Measurements from ENCODE around the gene FCAR.
"Not testable (repeated sequence)": the region's sequence is repeated elsewhere in the genome, so short reads cannot be mapped to it uniquely, and the experiment has no call there.

FCAR gene

GRCh38 chr19:54916822-54917221 is 42.8 kb downstream of the FCAR start:
- no CpG with 5 or more reads among the region's 11 CpGs for WGBS, 2 donors (ENCODE audit: extremely low coverage in 2 of 2, insufficient read length in 2 of 2, insufficient replicate concordance in 1 of 2)
- no peak overlapping the region for H3K4me2 ChIP-seq (ENCODE audit: insufficient read depth, low read length, poor library complexity, severe bottlenecking)
- H4K8ac ChIP-seq (ENCODE audit: low read depth, low read length) = no peak overlapping the region

DNA sequence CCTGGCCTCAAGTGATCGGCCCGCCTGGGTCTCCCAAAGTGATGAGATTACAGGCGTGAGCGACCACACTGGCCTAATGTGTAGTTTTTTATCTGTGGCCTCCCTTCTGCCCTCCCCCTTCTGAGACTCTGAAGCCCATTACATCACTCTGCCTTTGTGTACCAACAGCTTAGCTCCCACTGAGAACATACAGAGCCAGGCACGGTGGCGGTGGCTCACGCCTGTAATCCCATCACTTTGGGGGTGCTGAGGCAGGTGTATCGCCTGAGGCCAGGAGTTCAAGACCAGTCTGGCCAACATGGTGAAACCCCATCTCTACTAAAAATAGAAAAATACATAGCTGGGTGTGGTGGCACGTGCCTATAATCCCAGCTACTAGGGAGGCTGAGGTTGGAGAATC is 44.5 kb downstream of the FCAR start:
- no peak overlapping the region for H3K4me3 ChIP-seq (ENCODE audit: low read length in 2 of 2)
- no peaks in the 10 kb centered on the region for H3K79me1 ChIP-seq (ENCODE audit: low read depth, low read length)
- H3K9ac ChIP-seq (ENCODE audit: low read depth, low read length, poor library complexity) = no peak overlapping the region
- no peaks in the 10 kb centered on the region for H3K36me3 ChIP-seq (replicated peaks in 1 of 2; ENCODE audit: control insufficient read depth in 2 of 2, insufficient read depth in 2 of 2, low read length in 2 of 2)
- peak overlapping the region; percentile 67 for H3K23ac ChIP-seq (ENCODE audit: low read depth, low read length, poor library complexity)
- H3K4me2 ChIP-seq (ENCODE audit: insufficient read depth, low read length, poor library complexity, severe bottlenecking) = no peak overlapping the region
- H2AK5ac ChIP-seq (ENCODE audit: low read depth, low read length) = no peak overlapping the region
- H3K9me3 ChIP-seq (replicated peaks in 1 of 2; ENCODE audit: control insufficient read depth in 2 of 2, insufficient read depth in 1 of 2, low read depth in 1 of 2, low read length in 2 of 2) = no peaks in the 10 kb centered on the region
- H3K14ac ChIP-seq (ENCODE audit: low read length) = no peak overlapping the region
- H3K18ac ChIP-seq (ENCODE audit: low read length) = no peak overlapping the region
- H3K27ac ChIP-seq (replicated peaks; ENCODE audit: low read length) = no peak overlapping the region
- H3K27me3 ChIP-seq (ENCODE audit: control insufficient read depth in 3 of 3, insufficient read depth in 3 of 3, low read depth in 1 of 3, low read length in 3 of 3) = no peaks in the 10 kb centered on the region
- H3K4me1 ChIP-seq (ENCODE audit: control insufficient read depth in 2 of 2, insufficient read depth in 1 of 2, low read depth in 1 of 2, low read length in 2 of 2) = peaks cover 0 to 2% of the 10 kb centered on the region in 2 donors
- H2BK120ac ChIP-seq (ENCODE audit: low read depth, low read length) = no peak overlapping the region
- H2BK12ac ChIP-seq (ENCODE audit: low read length) = no peak overlapping the region
- no peak overlapping the region for H2BK15ac ChIP-seq (ENCODE audit: low read length)
- no CpG with 5 or more reads among the region's 9 CpGs for WGBS, 2 donors (ENCODE audit: extremely low coverage in 2 of 2, insufficient read length in 2 of 2, insufficient replicate concordance in 1 of 2)
- no peak overlapping the region for H4K91ac ChIP-seq (ENCODE audit: low read depth, low read length, poor library complexity)
- H3K4ac ChIP-seq (ENCODE audit: low read length) = no peak overlapping the region
- no peak overlapping the region for H2AFZ ChIP-seq (ENCODE audit: low read length)
- H2BK5ac ChIP-seq (ENCODE audit: low read length) = no peak overlapping the region
- DNase-seq (ENCODE audit: low spot score) = no peak
- H4K8ac ChIP-seq (ENCODE audit: low read depth, low read length) = no peak overlapping the region

More at GRCh38 chr19:54916822-54917221, 42.8 kb downstream of the FCAR start:
- Histone ChIP-seq H3K27ac (replicated peaks; ENCODE audit: low read length) (no peak overlapping the region), H2AFZ (ENCODE audit: low read length) (no peak overlapping the region), H2AK5ac (ENCODE audit: low read depth, low read length) (no peak overlapping the region), H3K9ac (ENCODE audit: low read depth, low read length, poor library complexity) (no peak overlapping the region), H4K91ac (ENCODE audit: low read depth, low read length, poor library complexity) (no peak overlapping the region), H2BK120ac (ENCODE audit: low read depth, low read length) (no peak overlapping the region), H3K4me1 (ENCODE audit: control insufficient read depth in 2 of 2, insufficient read depth in 1 of 2, low read depth in 1 of 2, low read length in 2 of 2) (no peaks in the 10 kb centered on the region), H3K9me3 (replicated peaks in 1 of 2; ENCODE audit: control insufficient read depth in 2 of 2, insufficient read depth in 1 of 2, low read depth in 1 of 2, low read length in 2 of 2) (no peaks in the 10 kb centered on the region), H3K36me3 (replicated peaks in 1 of 2; ENCODE audit: control insufficient read depth in 2 of 2, insufficient read depth in 2 of 2, low read length in 2 of 2) (no peaks in the 10 kb centered on the region), H3K27me3 (ENCODE audit: control insufficient read depth in 3 of 3, insufficient read depth in 3 of 3, low read depth in 1 of 3, low read length in 3 of 3) (no peaks in the 10 kb centered on the region), H3K4me3 (ENCODE audit: low read length in 2 of 2) (no peak overlapping the region), H3K23ac (ENCODE audit: low read depth, low read length, poor library complexity) (no peak overlapping the region), H2BK15ac (ENCODE audit: low read length) (no peak overlapping the region), H3K14ac (ENCODE audit: low read length) (no peak overlapping the region), H2BK12ac (ENCODE audit: low read length) (no peak overlapping the region), H3K4ac (ENCODE audit: low read length) (no peak overlapping the region), H3K79me1 (ENCODE audit: low read depth, low read length) (no peaks in the 10 kb centered on the region), H3K18ac (ENCODE audit: low read length) (no peak overlapping the region), H2BK5ac (ENCODE audit: low read length) (no peak overlapping the region)
- no peak for DNase-seq (ENCODE audit: low spot score)

GRCh38 chr19:54919646-54920563 is 45.9 kb downstream of the FCAR start:
- H3K9ac ChIP-seq (ENCODE audit: low read depth, low read length, poor library complexity); H3K4me1 ChIP-seq (ENCODE audit: control insufficient read depth in 2 of 2, insufficient read depth in 1 of 2, low read depth in 1 of 2, low read length in 2 of 2); H2BK5ac ChIP-seq (ENCODE audit: low read length); H3K79me1 ChIP-seq (ENCODE audit: low read depth, low read length); H2BK120ac ChIP-seq (ENCODE audit: low read depth, low read length); H3K4me2 ChIP-seq (ENCODE audit: insufficient read depth, low read length, poor library complexity, severe bottlenecking); H3K23ac ChIP-seq (ENCODE audit: low read depth, low read length, poor library complexity); H4K91ac ChIP-seq (ENCODE audit: low read depth, low read length, poor library complexity); H3K36me3 ChIP-seq (replicated peaks in 1 of 2; ENCODE audit: control insufficient read depth in 2 of 2, insufficient read depth in 2 of 2, low read length in 2 of 2); H2BK15ac ChIP-seq (ENCODE audit: low read length); H3K27me3 ChIP-seq (ENCODE audit: control insufficient read depth in 3 of 3, insufficient read depth in 3 of 3, low read depth in 1 of 3, low read length in 3 of 3); H4K8ac ChIP-seq (ENCODE audit: low read depth, low read length); H3K4ac ChIP-seq (ENCODE audit: low read length); H3K9me3 ChIP-seq (replicated peaks in 1 of 2; ENCODE audit: control insufficient read depth in 2 of 2, insufficient read depth in 1 of 2, low read depth in 1 of 2, low read length in 2 of 2); H3K18ac ChIP-seq (ENCODE audit: low read length); H3K14ac ChIP-seq (ENCODE audit: low read length); H2AFZ ChIP-seq (ENCODE audit: low read length); H2BK12ac ChIP-seq (ENCODE audit: low read length); H3K27ac ChIP-seq (replicated peaks; ENCODE audit: low read length); H2AK5ac ChIP-seq (ENCODE audit: low read depth, low read length): not testable (repeated sequence)
- peak overlapping the region in 1 of 2 donors; percentile 22 for H3K4me3 ChIP-seq (ENCODE audit: low read length in 2 of 2)
- DNase-seq (ENCODE audit: low spot score) = peak; percentile 6
- no CpG with 5 or more reads among the region's 24 CpGs for WGBS, 2 donors (ENCODE audit: extremely low coverage in 2 of 2, insufficient read length in 2 of 2, insufficient replicate concordance in 1 of 2)

GRCh38 chr19:54921082-54921481 is 47.0 kb downstream of the FCAR start:
- no peak overlapping the region for H2BK120ac ChIP-seq (ENCODE audit: low read depth, low read length)
- H3K9ac ChIP-seq (ENCODE audit: low read depth, low read length, poor library complexity) = no peak overlapping the region
- no peaks in the 10 kb centered on the region for H3K9me3 ChIP-seq (replicated peaks in 1 of 2; ENCODE audit: control insufficient read depth in 2 of 2, insufficient read depth in 1 of 2, low read depth in 1 of 2, low read length in 2 of 2)
- H3K14ac ChIP-seq (ENCODE audit: low read length) = no peak overlapping the region
- WGBS, 2 donors (ENCODE audit: extremely low coverage in 2 of 2, insufficient read length in 2 of 2, insufficient replicate concordance in 1 of 2) = no CpG with 5 or more reads among the region's 7 CpGs
- H4K8ac ChIP-seq (ENCODE audit: low read depth, low read length) = no peak overlapping the region
- no peak overlapping the region for H2BK12ac ChIP-seq (ENCODE audit: low read length)
- DNase-seq (ENCODE audit: low spot score) = no peak
- no peaks in the 10 kb centered on the region for H3K27me3 ChIP-seq (ENCODE audit: control insufficient read depth in 3 of 3, insufficient read depth in 3 of 3, low read depth in 1 of 3, low read length in 3 of 3)
- no peak overlapping the region for H3K4me3 ChIP-seq (ENCODE audit: low read length in 2 of 2)
- H2BK15ac ChIP-seq (ENCODE audit: low read length) = no peak overlapping the region
- H3K18ac ChIP-seq (ENCODE audit: low read length) = no peak overlapping the region
- no peak overlapping the region for H2AK5ac ChIP-seq (ENCODE audit: low read depth, low read length)
- peaks cover 0 to 3% of the 10 kb centered on the region in 2 donors for H3K4me1 ChIP-seq (ENCODE audit: control insufficient read depth in 2 of 2, insufficient read depth in 1 of 2, low read depth in 1 of 2, low read length in 2 of 2)
- no peak overlapping the region for H3K23ac ChIP-seq (ENCODE audit: low read depth, low read length, poor library complexity)
- no peak overlapping the region for H2AFZ ChIP-seq (ENCODE audit: low read length)
- no peak overlapping the region for H2BK5ac ChIP-seq (ENCODE audit: low read length)
- H4K91ac ChIP-seq (ENCODE audit: low read depth, low read length, poor library complexity) = no peak overlapping the region
- no peaks in the 10 kb centered on the region for H3K79me1 ChIP-seq (ENCODE audit: low read depth, low read length)
- no peak overlapping the region for H3K27ac ChIP-seq (replicated peaks; ENCODE audit: low read length)
- H3K36me3 ChIP-seq (replicated peaks in 1 of 2; ENCODE audit: control insufficient read depth in 2 of 2, insufficient read depth in 2 of 2, low read length in 2 of 2) = no peaks in the 10 kb centered on the region
- H3K4ac ChIP-seq (ENCODE audit: low read length) = no peak overlapping the region
- H3K4me2 ChIP-seq (ENCODE audit: insufficient read depth, low read length, poor library complexity, severe bottlenecking) = no peak overlapping the region
